NCI-H2107 (cell line): ENCODE measurements around the gene MAP2K3.
"Not testable (repeated sequence)": the region's sequence is repeated elsewhere in the genome, so short reads cannot be mapped to it uniquely, and the experiment has no call there.

Experiments used
- DNase-seq: peaks from one replicate; lab custom pipeline; 2025; lab: John Stamatoyannopoulos, UW

Gene MAP2K3

DNA sequence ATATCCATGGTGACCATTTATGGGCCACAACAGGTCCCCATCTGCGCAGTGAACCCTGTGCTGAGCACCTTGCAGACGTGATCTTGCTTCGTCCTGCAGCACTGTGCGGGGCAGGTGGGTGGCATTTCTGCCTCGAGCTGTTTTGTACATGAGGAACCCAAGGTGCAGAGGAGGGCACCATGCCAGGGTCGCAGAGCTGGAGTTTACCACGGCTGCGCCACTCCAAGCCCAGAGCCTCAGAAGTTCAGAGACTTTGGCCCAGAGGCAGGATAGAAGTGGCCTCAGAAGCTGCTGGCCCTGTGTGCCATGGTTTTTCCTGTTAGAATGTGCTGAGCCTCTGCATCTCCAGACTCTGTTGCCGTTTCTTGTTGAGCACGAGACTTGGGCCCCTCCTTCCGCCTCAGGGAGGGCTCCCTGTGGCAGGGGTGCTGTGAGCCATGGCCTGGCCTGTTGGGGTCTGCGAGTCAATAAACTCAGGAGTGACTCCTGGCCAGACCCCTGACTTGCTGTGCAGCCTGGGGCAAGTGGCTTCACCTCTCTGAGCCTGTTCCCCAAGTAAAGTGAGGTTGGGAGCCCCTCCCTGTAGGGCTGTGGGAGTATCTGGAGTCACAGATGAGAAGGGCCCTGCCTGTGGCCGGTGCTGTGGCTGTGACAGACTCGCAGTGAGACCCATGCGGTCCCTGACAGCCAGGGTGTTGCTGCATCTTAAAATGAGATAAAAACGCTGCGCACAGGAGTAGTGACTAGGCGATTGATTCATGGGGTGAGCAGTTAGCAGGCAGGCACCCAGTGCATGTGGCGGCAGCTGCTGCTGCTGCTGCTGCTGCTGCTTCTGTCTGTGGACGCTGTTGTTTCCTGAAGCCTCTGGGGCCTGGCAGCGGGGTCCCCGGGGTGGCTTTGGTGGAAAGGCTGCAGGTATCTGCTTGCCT is 11.8 kb downstream of the MAP2K3 start:
- DNase-seq = no peak

DNA sequence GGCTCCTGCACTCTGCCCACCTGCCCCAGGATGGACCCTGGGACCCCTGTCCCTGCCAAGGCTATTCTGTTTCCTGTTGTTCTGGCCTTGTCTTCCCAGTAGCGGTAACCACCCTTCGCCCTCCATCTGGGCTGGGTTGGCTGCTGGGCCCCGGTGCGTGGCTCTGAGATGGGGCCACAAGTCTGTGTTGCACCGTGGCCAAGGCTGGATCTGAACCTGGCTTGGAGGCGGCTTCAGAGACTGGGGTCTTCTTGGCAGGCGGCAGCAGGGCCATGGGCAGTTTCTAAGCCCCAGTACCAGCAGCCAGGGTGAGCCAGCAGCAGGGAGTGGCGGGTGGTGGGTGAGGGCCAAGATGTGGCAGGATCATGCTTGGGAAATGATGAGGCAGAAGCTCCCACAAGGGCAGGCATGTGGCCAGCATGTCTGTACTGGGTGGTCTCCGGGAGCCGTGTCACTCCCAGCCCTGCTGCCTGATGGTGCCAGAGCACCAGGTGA is 12.6 kb downstream of the MAP2K3 start:
- no peak for DNase-seq

DNA sequence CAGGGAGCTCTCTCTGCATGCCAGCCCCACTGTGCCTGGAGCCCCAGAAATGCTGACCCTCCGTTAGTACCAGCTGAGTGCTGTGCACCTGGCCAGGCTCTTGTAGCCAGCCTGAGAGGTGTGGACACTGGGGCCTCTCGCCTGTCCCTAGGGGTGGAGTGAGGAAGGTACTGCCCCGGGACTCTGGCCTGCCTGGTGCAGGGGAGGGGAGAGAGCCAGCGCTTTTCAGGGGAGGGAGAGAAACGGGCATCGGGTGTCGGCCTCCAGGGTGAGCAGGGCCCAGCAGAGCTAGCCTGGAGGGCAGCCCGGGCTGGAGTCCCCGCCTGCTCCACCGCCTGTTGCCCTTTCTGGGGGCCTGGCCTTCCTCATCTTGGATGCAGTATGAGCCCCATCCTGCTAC is 13.1 kb downstream of the MAP2K3 start:
- DNase-seq = no peak

DNA sequence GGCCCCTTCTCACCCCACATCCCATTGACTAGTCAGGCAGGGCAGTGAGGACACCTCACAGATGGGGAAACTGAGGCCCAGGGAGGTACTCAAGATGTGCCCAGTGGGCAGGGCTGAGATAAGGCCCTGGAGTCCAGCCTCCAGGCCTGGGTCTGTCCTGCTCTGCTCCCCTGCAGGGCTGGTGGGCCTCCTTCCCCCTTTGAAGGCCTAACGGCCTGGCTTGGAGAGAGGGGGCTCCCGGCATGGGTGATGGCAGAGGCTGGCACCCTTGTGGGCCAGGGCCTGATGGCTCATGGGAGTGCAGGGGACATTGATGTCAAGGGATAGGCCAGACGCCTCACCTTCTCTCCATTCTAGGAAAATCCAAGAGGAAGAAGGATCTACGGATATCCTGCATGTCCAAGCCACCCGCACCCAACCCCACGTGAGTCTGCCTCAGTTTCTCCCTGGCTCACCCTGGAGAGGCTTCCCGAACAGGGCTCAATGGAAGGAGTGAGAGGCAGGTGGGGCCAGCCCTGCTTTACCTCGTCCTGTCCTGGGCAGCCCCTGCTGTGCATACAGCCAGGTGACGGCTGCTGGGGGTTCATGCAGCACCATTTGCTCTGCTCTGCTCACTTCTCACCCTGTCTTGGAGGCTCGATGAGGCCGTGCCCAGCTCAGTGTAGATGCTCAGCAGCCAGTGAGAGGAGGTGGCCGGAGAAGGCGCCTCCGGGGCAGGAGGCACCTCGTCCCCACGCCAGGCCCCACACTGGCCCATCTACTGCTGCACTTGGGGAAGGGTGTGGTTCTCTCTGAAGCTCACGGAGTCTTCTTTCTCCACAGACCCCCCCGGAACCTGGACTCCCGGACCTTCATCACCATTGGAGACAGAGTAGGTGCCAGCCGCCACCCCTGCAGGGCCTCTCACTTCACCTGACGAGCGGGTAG is 13.8 kb downstream of the MAP2K3 start:
- no peak for DNase-seq

DNA sequence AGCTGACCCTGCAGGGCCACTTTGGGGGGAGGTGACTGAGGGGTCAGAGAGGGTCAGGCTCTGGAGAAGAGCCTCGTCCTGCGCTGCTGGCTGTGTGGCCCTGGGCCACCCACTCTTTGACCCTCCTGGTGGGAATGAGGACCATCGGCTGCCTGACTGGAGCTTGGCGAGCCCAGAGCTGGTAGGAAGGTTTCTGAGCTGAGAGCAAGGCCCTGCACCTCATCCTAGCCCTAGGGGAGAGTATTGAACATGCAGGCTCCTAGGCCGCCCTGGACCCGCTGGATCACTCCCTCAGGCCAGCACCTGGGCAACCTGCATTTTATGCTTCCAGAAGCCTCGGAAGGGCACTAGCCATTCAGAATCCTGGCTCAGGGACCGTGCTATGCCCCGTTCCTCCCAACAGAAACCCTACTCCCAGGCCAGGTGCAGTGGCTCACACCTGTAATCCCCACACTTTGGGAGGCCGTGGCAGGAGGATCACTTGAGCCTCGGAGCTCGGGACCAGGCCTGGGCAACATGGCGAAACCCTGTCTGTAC is 14.5 kb downstream of the MAP2K3 start:
- no peak for DNase-seq

DNA sequence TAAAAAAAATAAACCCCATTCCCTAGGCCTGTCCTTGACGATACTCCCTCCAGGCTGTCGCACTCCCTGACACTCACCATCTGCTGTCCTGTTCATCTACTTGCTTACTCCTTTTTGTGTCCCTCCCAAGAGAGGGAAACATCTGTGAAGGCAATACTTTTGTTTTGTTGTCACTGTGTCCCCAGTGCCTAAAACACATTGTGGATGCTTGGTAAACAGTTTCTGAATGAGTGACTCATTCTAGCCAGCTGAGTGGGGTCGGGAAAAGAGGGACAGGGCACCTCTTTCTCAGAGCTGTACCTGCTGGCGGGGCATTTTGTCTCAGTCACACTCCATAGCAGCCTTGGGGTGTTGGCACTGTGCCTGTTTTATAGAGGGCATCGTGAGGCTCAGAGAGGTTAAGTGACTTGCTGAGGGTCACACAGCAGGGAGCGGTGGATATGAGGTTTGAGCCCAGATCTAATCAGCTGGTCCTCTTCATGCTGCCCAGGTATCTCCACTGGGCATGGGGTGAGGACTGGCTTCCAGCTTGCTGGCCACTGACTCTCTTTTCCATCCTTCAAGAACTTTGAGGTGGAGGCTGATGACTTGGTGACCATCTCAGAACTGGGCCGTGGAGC is 15.6 kb downstream of the MAP2K3 start:
- no peak for DNase-seq

DNA sequence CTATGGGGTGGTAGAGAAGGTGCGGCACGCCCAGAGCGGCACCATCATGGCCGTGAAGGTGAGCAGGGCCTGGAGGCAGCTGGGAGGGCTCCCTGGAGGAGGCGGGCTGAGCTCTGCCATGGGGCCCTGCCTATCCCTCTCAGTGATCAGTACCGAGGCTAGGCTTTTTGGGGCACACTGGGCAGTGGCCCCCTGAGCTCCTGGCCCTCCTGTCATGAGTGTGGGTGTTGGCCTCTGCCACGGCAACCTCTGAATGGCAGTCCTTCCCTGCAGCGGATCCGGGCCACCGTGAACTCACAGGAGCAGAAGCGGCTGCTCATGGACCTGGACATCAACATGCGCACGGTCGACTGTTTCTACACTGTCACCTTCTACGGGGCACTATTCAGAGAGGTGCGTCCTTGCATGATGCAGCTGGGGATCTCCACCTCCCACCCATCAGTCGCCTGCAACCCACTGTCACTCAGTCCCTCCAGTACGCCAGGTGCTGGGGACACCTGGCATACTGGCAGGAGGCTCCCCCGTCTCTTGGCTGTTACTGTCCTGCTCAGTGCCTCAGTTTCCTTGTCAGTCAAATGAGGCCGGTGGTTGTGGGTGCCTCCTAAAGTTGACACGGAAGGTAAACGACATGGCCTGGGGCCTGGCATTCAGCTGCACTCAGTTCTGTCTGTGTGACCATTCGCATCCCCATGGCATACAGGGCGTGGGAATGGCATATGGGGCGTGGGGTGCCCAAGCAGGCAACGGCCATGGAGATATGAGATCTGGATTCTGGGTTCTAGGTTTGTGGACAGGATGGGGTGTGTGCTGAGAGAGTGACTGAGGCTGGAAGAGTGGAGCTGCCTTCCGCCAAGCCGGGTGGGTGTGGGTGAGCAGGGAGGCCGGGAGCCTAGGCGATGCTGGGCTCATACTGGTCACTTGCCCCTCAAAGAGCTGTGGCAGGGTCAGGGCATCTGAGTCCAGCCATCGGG is 16.4 kb downstream of the MAP2K3 start:
- DNase-seq = no peak

DNA sequence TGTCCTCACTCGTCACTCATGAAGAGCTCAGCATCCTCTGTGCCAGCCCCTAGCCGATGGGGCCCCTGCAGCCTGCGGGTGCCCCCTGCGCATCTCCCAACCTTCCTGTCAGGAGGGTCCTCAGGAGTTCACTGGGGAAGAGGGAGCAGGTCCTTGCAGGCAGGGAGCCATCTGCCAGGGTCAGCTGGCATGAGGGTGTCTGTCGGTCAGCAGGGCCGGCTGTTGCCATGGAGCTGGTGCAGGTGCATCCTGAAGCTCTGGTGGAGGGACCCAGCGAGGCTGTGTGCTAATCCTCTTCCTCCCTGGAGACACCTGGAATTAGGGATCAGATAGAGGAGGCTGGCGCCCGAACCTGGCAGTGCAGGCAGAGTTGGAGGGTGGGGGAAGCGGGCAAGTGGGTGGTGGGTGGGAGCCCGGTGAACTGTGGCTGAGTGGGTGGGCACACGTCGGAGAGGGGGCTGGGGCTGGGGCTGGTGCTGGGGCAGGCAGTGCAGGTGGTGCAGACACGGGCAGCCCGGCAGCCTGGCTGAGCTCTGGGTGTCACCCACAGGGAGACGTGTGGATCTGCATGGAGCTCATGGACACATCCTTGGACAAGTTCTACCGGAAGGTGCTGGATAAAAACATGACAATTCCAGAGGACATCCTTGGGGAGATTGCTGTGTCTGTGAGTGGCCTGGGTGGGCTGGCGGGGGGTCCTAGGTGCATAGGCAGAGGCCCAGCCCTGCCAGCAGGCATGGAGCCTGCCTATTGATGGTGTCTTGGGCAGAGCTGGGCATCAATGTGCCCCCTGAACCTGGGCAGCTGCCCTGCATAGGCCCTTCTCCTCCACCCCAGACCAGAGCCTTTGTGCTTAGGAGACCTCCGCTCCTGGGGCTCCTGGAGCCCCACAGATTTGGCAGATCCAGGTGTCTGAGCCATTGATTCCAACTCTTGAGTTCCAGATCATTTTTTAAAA is 17.4 kb downstream of the MAP2K3 start:
- no peak for DNase-seq

DNA sequence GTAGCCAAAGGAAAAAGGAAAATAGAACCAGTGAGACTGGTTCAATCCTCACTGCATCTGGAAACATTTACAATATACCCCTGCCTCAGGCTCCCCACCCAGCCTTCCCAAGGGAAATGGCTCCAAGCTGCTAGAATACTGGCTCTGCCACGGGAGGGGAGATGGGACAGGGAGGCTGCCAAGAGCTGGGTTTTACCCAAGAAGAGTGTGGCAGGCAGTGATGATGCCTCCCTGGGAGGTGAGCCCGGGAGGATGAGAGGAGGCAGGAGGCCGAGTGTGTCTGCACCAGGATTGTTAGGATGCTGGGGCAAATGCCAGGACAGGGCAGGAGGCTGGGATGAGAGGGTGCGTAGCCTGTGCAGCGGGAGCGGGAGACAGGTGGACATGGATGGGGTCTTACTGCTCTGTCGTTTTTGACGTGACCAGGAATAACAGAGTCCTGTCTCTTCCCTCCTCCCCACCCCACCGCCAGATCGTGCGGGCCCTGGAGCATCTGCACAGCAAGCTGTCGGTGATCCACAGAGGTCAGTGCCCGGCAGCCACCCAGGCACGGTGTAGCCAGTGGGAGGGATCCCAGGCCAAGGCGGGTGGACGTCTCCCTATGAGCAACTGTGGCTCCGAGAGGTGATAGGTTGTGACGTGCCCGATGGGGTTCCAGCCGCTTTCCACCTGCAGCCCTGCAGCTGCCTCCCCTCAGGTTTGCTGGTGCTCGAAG is 18.4 kb downstream of the MAP2K3 start:
- no peak for DNase-seq

DNA sequence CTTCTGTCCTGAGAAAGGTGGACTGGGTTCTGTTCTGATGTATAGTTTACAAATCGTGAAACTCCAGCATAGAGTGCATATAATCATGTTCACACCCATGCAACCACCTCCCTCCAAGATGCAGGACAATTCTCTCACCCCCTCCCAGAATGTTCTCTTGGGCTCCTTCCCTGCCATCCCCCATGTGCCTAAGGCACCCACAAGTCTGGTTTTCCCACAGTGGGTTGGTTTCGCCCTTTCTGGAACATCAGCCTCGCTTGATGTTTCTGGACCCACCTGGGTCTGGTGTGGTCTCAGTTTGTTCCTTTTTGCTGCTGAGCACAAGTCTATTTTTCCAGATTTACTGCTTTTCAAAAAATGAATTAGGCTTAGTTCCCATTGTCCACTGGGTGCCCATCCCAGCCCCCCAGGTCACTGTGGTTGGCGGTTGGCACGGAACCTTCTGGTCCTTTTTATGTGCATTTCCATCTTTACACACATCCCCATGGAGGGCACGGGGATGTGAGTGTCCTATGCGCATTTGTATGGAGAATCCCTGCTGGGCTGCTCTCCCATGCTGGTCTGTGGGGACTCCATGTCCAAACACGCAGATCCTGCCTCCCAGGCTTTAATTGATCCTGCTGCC is 19.0 kb downstream of the MAP2K3 start:
- DNase-seq = no peak

DNA sequence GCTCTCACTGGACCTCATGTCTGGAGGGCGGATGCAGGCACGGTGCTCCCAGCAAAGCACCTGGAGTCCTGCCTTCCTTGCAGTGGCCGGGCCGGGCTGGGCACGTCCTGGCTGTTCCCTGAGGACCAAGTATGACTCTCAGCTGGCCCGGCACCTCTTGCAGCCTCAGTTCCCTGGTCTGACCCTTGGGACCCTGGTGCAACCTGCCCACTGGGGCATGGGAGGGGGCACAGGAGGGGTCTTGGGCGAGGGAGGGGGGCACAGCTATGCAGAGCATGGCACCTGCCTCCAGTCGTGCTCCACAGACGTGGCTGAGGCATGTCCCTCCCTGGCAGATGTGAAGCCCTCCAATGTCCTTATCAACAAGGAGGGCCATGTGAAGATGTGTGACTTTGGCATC is 19.6 kb downstream of the MAP2K3 start:
- no peak for DNase-seq

DNA sequence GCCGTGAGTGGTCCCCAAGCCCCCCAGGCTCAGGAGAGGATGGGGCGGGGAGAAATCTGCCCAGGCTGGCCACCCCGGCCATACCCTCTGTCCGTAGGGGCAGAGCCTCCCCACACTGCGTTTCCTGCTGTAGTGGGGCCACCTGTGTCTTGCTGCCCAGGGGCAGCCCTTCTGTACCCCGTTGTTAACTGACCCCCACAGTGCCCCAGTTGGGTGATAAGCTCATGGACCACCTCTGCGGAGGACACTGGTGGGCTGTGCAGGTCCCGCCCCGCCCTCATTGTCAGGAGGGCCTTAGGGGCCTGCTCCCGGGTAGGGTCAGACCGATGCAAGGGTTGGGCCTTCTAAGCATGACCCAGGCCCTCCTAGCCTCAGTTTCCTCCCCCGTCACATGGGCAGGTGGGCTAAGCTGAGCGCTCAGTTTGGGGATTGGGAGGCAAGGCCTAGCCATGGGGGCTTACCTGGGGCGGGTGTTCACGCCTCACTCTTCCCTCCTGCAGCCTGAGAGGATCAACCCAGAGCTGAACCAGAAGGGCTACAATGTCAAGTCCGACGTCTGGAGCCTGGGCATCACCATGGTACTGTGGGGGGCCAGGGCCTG is 20.1 kb downstream of the MAP2K3 start:
- not testable (repeated sequence) for DNase-seq

DNA sequence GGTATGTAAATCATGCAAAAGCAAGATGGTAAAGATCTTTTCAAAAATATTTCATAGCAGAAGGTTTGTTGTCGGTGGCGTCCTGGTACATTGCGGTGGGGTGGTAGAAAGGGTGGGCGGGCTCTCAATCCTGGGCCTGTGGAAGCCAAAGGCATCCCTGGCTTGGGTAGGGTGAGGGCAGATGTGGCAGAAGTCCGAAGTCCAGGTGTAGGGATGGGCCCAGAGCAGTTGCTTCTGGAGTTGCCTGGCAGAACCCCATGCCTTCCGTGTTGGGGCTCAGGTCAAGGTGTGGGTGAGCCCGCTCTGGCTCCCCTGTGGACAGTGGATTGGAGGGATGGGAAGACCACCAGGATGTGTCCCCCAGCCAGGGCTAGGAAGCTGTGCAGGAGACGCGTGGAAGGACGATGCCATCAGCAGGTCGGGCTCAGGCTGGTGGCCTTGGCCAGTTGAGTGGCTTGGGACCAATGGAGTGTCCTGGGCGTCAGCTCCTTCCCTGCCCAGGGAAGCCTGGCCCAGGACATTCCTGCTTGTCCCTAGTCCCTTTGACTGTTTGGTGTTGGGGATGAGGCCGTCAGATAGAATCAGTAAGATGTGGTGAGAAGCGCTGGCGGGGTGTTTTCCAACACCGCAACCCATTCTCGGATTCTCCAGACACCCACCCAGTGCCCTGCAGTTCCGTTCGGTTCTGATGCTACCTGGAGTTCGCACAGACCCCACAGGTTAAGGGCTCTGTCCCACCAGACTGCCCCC is 21.1 kb downstream of the MAP2K3 start:
- DNase-seq = not testable (repeated sequence)

DNA sequence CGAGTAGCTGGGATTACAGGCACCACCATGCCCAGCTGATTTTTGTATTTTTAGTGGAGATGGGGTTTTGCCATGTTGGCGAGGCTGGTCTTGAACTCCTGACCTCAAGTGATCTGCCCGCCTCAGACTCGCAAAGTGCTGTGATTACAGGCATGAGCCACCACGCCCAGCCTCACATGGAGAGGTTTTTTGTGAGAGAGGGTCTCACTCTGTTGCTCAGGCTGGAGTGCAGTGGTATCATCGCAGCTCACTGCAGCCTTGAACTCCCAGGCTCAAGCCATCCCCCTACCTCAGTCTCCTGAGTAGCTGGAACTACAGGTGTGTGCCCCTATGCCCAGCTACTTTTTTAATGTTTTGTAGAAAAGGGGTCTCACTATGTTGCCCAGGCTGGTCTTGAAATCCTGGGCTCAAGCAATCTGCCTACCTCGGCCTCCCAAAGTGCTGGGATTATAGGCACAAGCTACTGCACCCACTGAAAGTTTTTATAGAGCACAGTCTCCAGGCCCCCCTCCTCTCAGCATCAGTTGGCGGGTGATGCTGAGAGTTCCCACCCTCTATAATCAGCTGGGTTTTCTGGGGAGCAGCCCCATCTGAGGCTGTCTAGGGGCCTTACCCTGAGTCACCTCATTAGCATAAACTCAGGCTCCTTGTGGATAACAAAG is 22.2 kb downstream of the MAP2K3 start:
- DNase-seq = not testable (repeated sequence)

DNA sequence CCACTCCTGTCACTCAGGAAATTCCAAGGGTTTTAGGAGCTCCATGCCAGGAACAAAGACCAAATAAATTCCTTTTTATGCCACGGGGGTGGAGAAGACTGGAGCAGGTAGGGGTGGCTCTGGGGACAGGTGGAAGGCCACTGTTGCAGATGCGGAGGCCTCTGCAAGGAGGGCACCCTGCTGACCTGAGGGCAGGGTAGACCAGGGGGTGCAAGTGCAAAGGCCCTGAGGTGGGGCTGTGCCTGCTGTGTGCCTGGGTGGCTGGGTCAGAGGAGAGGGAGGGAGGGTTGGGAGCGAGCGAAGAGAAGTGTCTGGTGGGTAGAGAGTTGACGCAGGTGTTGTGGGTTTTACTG is 22.7 kb downstream of the MAP2K3 start:
- not testable (repeated sequence) for DNase-seq

DNA sequence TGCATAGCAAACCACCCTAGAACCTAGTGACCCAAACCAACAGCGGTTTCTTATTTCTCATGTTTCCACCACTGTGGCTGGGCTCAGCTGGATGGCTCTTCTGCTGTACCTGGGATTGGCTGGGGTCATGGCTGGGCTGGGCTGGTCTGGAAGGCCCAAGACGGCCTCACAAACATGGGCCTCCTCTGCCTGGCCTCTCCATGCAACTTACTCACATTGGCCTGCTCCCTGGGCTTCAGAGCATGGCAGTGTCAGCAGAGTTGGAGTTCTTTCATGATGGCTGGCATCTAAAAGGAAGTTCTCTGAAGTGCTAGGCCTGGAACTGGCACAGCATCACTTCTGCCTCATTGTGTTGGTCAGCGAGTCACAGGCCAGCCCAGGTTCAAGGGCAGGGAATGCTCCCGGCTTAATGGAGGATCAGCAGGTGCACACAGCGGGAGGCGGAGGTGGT is 24.4 kb downstream of the MAP2K3 start:
- not testable (repeated sequence) for DNase-seq
